Activated naive CD4-positive, alpha-beta T cell treated with anti-CD3 and anti-CD28 coated beads for 36 hours (primary cell): Measurements from ENCODE around the gene PMEL. TPM values are rescaled to one million over a fixed set of nuclear protein-coding genes. Genes with fewer than 3 reads are reported as not detected.
"Not testable (repeated sequence)": the region's sequence is repeated elsewhere in the genome, so short reads cannot be mapped to it uniquely, and the experiment has no call there.

Experiments
- CTCF ChIA-PET: fragments of 350-600 bp; sonication (Branson Sonifier 250); formaldehyde crosslinking; loops from one replicate; lab custom pipeline; 2021; ENCODE audit warnings: antibody characterized with exemption; lab: Charles Lee
- DNase-seq: peaks from one replicate; pipeline ENCODE4 v3.0.0-alpha.2; 2020
- H3K27ac Mint-ChIP-seq: one replicate; pipeline ENCODE4 v1.8.0; 2021; ENCODE audit warnings: mild to moderate bottlenecking, mixed read lengths
- H3K27me3 Mint-ChIP-seq: one replicate; pipeline ENCODE4 v1.8.0; 2021; ENCODE audit warnings: low read depth, mixed read lengths
- H3K36me3 Mint-ChIP-seq: one replicate; pipeline ENCODE4 v1.8.0; 2021; ENCODE audit warnings: low read depth, mixed read lengths
- H3K4me1 Mint-ChIP-seq: one replicate; pipeline ENCODE4 v1.8.0; 2021; ENCODE audit warnings: low read depth, mixed read lengths
- H3K4me3 Mint-ChIP-seq: one replicate; pipeline ENCODE4 v1.8.0; 2021; ENCODE audit warnings: mild to moderate bottlenecking, moderate library complexity, mixed read lengths
- H3K9me3 Mint-ChIP-seq: one replicate; pipeline ENCODE4 v1.8.0; 2021; ENCODE audit warnings: mixed read lengths
- intact Hi-C: fragments of 100-400 bp; cut with micrococcal nuclease; formaldehyde crosslinking; loops from one replicate; pipeline ENCODE4 v1.15.1; 2023
- total RNA-seq, 2 experiments: library from RNA; stranded (reverse); gene quantifications; one replicate each; pipeline ENCODE4 v1.2.3, GENCODE V29; 2021

Gene PMEL
- total RNA-seq, 2 experiments from 2014 or later: 1.2 to 1.5 TPM

GRCh38 chr12:55981882-55982281, 16.0 kb upstream of the PMEL start:
- peaks cover 19% of the 10 kb centered on the region for H3K4me1 Mint-ChIP-seq
- DNase-seq, H3K4me3 Mint-ChIP-seq, H3K27ac Mint-ChIP-seq, H3K36me3 Mint-ChIP-seq, intact Hi-C loops, H3K9me3 Mint-ChIP-seq, H3K27me3 Mint-ChIP-seq: not testable (repeated sequence)
- CTCF ChIA-PET: interaction anchor here (0.6 to 4.1 kb wide), 7 partner anchors 7 to 1025 kb away, joined by 3 to 39 read pairs (median 4); partner anchors contain the start of genes RAB5B and SUOX

GRCh38 chr12:55979069-55979468, 13.2 kb upstream of the PMEL start:
- H3K4me3 Mint-ChIP-seq: no peak overlapping the region
- CTCF ChIA-PET: no interaction called here
- H3K27ac Mint-ChIP-seq: no peak overlapping the region
- peaks cover 7% of the 10 kb centered on the region for H3K36me3 Mint-ChIP-seq
- DNase-seq: no peak
- intact Hi-C loops: loop anchor here (10.0 kb wide), 1 partner anchor 356 kb away; the partner anchor contains the start of genes IL23A and PAN2
- no peaks in the 10 kb centered on the region for H3K27me3 Mint-ChIP-seq
- peaks cover 24% of the 10 kb centered on the region for H3K4me1 Mint-ChIP-seq
- no peaks in the 10 kb centered on the region for H3K9me3 Mint-ChIP-seq

GRCh38 chr12:55978393-55978792, 12.6 kb upstream of the PMEL start:
- DNase-seq: no peak
- no peaks in the 10 kb centered on the region for H3K27me3 Mint-ChIP-seq
- H3K4me1 Mint-ChIP-seq: peaks cover 24% of the 10 kb centered on the region
- H3K27ac Mint-ChIP-seq: no peak overlapping the region
- CTCF ChIA-PET: no interaction called here
- H3K4me3 Mint-ChIP-seq: no peak overlapping the region
- no peaks in the 10 kb centered on the region for H3K9me3 Mint-ChIP-seq
- H3K36me3 Mint-ChIP-seq: peaks cover 5% of the 10 kb centered on the region
- intact Hi-C loops: loop anchor here (10.0 kb wide), 1 partner anchor 356 kb away; the partner anchor contains the start of genes IL23A and PAN2

GRCh38 chr12:55974308-55974730, 8.5 kb upstream of the PMEL start:
- Mint-ChIP-seq H3K27ac (no peak overlapping the region), H3K27me3 (no peaks in the 10 kb centered on the region), H3K4me1 (peaks cover 23% of the 10 kb centered on the region), H3K9me3 (no peaks in the 10 kb centered on the region), H3K36me3 (peaks cover 16% of the 10 kb centered on the region), H3K4me3 (no peak overlapping the region)
- DNase-seq: peak; percentile 59
- CTCF ChIA-PET: interaction anchor here (0.6 to 2.7 kb wide), 17 partner anchors 9 to 288 kb away, joined by 3 to 18 read pairs (median 4); partner anchors contain the start of genes PA2G4 and ZC3H10
- intact Hi-C loops: loop anchor here (1.0 to 10.0 kb wide), 3 partner anchors 8 to 360 kb away; partner anchors contain the start of genes CDK2, IL23A, PAN2 and PMEL

GRCh38 chr12:55973599-55974307, 7.9 kb upstream of the PMEL start, which contains the start of gene RAB5B:
TSS of gene RAB5B (plus strand) at chr12:55974078. CDS start at chr12:55986961, 12,883 bp downstream.
- Mint-ChIP-seq H3K4me3 (no peak within 1 kb of the TSS), H3K36me3 (peaks cover 18% of the 10 kb centered on the region), H3K27me3 (no peaks in the 10 kb centered on the region), H3K9me3 (no peaks in the 10 kb centered on the region), H3K4me1 (peaks cover 24% of the 10 kb centered on the region), H3K27ac (no peak within 1 kb of the TSS)
- intact Hi-C loops: loop anchor here (1.0 to 10.0 kb wide), 16 partner anchors 7 to 361 kb away; partner anchors contain the start of genes BLOC1S1, CDK2, DNAJC14 and IL23A
- peak; percentile 99 for DNase-seq
- CTCF ChIA-PET: interaction anchor here (0.6 to 2.7 kb wide), 14 partner anchors 10 to 287 kb away, joined by 3 to 18 read pairs (median 4); partner anchors contain the start of gene ZC3H10

GRCh38 chr12:55972911-55973598, 7.2 kb upstream of the PMEL start:
- no peaks in the 10 kb centered on the region for H3K27me3 Mint-ChIP-seq
- no peaks in the 10 kb centered on the region for H3K9me3 Mint-ChIP-seq
- H3K27ac Mint-ChIP-seq: no peak overlapping the region
- DNase-seq: peak; percentile 8
- H3K36me3 Mint-ChIP-seq: peaks cover 23% of the 10 kb centered on the region
- H3K4me1 Mint-ChIP-seq: peaks cover 27% of the 10 kb centered on the region
- CTCF ChIA-PET: interaction anchor here (0.8 to 2.7 kb wide), 9 partner anchors 10 to 235 kb away, joined by 3 to 18 read pairs (median 8); partner anchors contain the start of gene ZC3H10
- H3K4me3 Mint-ChIP-seq: no peak overlapping the region
- intact Hi-C loops: loop anchor here (1.0 to 10.0 kb wide), 14 partner anchors 17 to 362 kb away; partner anchors contain the start of genes BLOC1S1, DNAJC14, IL23A and MYL6B

GRCh38 chr12:55972456-55972855, 6.6 kb upstream of the PMEL start:
- Mint-ChIP-seq H3K27ac (no peak overlapping the region), H3K27me3 (no peaks in the 10 kb centered on the region), H3K36me3 (peaks cover 29% of the 10 kb centered on the region), H3K4me3 (no peak overlapping the region), H3K9me3 (no peaks in the 10 kb centered on the region), H3K4me1 (peaks cover 30% of the 10 kb centered on the region)
- DNase-seq: no peak
- CTCF ChIA-PET: no interaction called here
- intact Hi-C loops: loop anchor here (2.0 to 10.0 kb wide), 2 partner anchors 216 to 362 kb away; partner anchors contain the start of genes IL23A, PAN2 and SMARCC2

GRCh38 chr12:55972042-55972441, 6.2 kb upstream of the PMEL start:
- H3K27me3 Mint-ChIP-seq: no peaks in the 10 kb centered on the region
- DNase-seq: no peak
- intact Hi-C loops: loop anchor here (2.0 to 10.0 kb wide), 2 partner anchors 217 to 363 kb away; partner anchors contain the start of genes IL23A, PAN2 and SMARCC2
- H3K27ac Mint-ChIP-seq: no peak overlapping the region
- peaks cover 31% of the 10 kb centered on the region for H3K36me3 Mint-ChIP-seq
- CTCF ChIA-PET: no interaction called here
- H3K9me3 Mint-ChIP-seq: no peaks in the 10 kb centered on the region
- no peak overlapping the region for H3K4me3 Mint-ChIP-seq
- peaks cover 32% of the 10 kb centered on the region for H3K4me1 Mint-ChIP-seq

GRCh38 chr12:55970775-55971174, 4.9 kb upstream of the PMEL start:
- CTCF ChIA-PET: interaction anchor here (1.3 kb wide), 1 partner anchor 30 kb away, joined by 4 read pairs; no protein-coding TSS in a partner anchor
- Mint-ChIP-seq H3K27ac (no peak overlapping the region), H3K27me3 (no peaks in the 10 kb centered on the region), H3K4me3 (no peak overlapping the region), H3K9me3 (no peaks in the 10 kb centered on the region), H3K4me1 (peaks cover 30% of the 10 kb centered on the region), H3K36me3 (peaks cover 34% of the 10 kb centered on the region)
- intact Hi-C loops: loop anchor here (10.0 kb wide), 1 partner anchor 364 kb away; the partner anchor contains the start of genes IL23A and PAN2
- DNase-seq: no peak

- Mint-ChIP-seq H3K4me3 (no peak overlapping the region), H3K27me3 (no peaks in the 10 kb centered on the region)
- CTCF ChIA-PET: interaction anchor here (1.0 to 1.7 kb wide), 4 partner anchors 15 to 231 kb away, joined by 3 to 9 read pairs (median 4); no protein-coding TSS in a partner anchor
Measured at GRCh38 chr12:55969356-55969755, 3.5 kb upstream of the PMEL start.

GRCh38 chr12:55966408-55967281, 803 bp upstream of the PMEL start, which contains the start of gene CDK2:
TSS of gene CDK2 (plus strand) at chr12:55966830. CDS start at chr12:55967009, 179 bp downstream.
- CTCF ChIA-PET: no interaction called here
- Mint-ChIP-seq H3K9me3 (no peaks in the 10 kb centered on the region), H3K4me3 (peak within 1 kb of the TSS; percentile 97), H3K27ac (peak within 1 kb of the TSS; percentile 90), H3K27me3 (no peaks in the 10 kb centered on the region), H3K36me3 (peaks cover 32% of the 10 kb centered on the region), H3K4me1 (peaks cover 31% of the 10 kb centered on the region)
- DNase-seq: peak; percentile 95
- intact Hi-C loops: loop anchor here (1.0 kb wide), 2 partner anchors 8 to 37 kb away; partner anchors contain the start of gene RAB5B

More at GRCh38 chr12:55969356-55969755, 3.5 kb upstream of the PMEL start:
- DNase-seq: no peak
- H3K4me1 Mint-ChIP-seq: peaks cover 33% of the 10 kb centered on the region
- H3K9me3 Mint-ChIP-seq: no peaks in the 10 kb centered on the region
- H3K36me3 Mint-ChIP-seq: peaks cover 34% of the 10 kb centered on the region
- intact Hi-C loops: no loop called here
- H3K27ac Mint-ChIP-seq: no peak overlapping the region
